HG03280 (cell line): ENCODE measurements around the gene GJB5.

Source experiments
- ATAC-seq: cut with Tn5 transposase; IDR thresholded peaks from one replicate; pipeline ENCODE4 v1.9.1; 2021; ENCODE audit warnings: mild to moderate bottlenecking, moderate library complexity; ENCODE audit not compliant: unreplicated experiment

GJB5 gene

GRCh38 chr1:34744851-34745250 is 10.0 kb upstream of the GJB5 start:
- ATAC-seq = no peak

- ATAC-seq = no peak
Measured at GRCh38 chr1:34745666-34746065, 9.2 kb upstream of the GJB5 start.

GRCh38 chr1:34746101-34746500 is 8.7 kb upstream of the GJB5 start:
- no peak for ATAC-seq

- no peak for ATAC-seq
Measured at GRCh38 chr1:34746785-34747637, 7.8 kb upstream of the GJB5 start.

DNA sequence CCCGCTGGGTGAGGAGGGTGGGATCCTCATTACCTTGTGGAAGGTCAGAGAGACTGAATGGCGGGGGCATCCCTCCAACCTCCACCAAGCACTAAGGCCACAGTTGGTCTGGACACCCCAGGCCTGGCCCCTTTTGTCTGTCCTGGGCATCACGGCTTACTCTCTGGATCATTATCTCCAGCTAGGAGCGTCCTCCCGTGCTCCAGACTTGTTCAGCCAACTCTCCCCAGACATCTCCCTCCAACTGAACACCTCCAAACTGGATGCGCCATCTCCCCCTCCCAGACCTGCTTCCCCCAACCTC is 7.3 kb upstream of the GJB5 start:
- ATAC-seq = no peak

GRCh38 chr1:34749992-34750391 is 4.9 kb upstream of the GJB5 start:
- no peak for ATAC-seq

- no peak for ATAC-seq
Measured at GRCh38 chr1:34750610-34751009, 4.2 kb upstream of the GJB5 start.

DNA sequence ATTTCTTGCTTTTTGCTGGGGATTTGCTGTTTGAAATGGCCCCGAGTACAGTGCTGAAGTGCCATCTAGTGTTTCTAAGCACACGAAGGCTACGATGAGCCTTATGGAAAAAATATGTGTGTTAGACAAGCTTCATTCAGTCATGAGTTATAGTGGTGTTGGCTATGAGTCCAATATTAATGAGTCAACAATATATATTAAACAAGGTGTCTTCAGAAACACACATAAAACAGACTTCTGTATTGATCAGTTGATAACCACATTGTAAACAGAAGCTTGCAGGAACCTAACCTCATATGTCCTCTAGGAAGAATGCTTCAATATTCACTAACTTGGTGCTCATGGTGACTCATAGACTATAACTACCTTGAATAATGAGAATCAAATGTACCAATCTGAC is 1.7 kb upstream of the GJB5 start:
- no peak for ATAC-seq

DNA sequence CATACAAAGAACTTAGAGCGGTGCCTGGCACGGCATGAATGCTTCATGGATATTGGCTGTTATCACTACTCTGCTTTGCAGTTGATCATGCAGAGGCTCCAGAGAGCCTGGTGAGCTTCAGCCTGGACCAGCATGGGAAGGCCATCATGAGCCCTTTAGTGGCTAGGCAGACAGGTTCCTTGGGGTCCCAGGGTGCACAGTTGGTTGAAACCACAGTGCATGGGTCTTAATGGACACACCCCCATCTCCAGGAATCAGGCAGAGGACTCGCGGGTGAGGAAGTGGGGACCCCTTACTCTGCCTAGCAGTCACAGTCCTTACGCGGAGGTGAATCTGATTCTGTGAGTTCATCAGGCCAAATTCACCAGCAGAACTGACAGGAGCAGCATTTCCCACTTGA is 1.1 kb downstream of the GJB5 start:
- ATAC-seq = no peak

DNA sequence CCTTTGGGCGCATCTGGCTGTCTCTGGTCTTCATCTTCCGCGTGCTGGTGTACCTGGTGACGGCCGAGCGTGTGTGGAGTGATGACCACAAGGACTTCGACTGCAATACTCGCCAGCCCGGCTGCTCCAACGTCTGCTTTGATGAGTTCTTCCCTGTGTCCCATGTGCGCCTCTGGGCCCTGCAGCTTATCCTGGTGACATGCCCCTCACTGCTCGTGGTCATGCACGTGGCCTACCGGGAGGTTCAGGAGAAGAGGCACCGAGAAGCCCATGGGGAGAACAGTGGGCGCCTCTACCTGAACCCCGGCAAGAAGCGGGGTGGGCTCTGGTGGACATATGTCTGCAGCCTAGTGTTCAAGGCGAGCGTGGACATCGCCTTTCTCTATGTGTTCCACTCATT is 2.5 kb downstream of the GJB5 start:
- no peak for ATAC-seq

DNA sequence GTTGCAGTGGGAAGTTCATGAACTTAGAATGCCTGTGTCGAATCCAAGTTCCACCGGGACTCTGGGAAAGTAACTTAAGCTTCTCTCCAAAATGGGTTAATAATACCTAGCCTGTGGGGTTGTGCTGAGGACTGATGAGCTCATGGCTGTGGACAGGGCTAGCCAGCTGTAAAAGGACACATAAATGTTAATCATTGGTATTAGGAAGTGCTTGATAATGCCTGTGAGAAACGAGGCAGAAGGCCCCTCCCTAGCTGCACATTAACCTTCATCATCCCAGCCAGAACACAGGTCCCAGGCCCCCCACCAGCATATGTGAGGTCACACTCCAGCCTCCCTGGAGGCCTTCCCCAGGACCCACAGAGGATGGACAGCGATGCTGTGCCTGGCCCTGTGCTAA is 3.9 kb downstream of the GJB5 start:
- no peak for ATAC-seq

DNA sequence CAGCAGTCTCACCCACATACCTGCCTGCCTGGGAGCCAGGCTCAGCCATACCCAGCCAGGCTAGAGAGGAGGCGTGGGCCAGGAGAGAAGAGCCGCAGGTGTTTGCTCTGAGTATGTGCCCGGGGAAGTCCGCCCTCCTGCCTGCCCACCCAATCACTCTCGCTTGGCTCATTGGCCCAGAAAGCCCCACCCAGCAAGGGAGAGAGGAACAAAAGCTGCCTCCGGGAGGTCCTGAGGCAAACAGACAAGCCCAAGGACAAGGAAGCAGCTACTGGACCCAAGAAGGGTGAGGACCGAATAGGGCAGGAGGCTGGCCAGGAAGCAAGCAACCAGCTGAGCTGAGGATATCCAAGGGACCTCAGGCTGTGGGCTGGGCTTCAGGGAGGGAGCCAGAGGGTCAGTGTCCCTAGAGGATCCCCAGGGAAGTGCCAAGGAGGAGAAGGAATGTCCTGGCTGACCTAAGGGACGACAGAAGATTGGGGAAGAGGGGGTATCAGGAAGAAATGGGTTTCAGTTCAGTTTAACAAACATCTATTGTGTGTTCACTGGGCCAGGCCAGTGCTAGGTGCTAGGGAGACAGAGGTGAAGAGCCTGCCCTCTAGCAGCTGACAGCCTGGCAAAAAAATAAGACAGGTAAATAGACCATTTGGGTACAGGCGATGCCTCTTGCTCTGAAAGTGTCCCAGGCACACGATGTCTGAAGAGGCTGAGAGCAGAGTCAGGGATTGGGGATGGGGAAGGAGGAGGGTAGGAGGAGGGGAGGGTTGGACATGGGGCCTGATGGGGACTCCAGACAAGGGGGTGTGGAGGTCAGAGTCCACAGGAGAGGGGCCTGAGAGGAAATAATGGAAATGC is 4.9 kb downstream of the GJB5 start, which contains the start of gene GJB4:
Gene GJB4, plus strand, starts transcription at position 238 of the 855 bp plus-strand sequence. CDS start 1,515 bp downstream, outside the sequence.
- ATAC-seq = no peak

DNA sequence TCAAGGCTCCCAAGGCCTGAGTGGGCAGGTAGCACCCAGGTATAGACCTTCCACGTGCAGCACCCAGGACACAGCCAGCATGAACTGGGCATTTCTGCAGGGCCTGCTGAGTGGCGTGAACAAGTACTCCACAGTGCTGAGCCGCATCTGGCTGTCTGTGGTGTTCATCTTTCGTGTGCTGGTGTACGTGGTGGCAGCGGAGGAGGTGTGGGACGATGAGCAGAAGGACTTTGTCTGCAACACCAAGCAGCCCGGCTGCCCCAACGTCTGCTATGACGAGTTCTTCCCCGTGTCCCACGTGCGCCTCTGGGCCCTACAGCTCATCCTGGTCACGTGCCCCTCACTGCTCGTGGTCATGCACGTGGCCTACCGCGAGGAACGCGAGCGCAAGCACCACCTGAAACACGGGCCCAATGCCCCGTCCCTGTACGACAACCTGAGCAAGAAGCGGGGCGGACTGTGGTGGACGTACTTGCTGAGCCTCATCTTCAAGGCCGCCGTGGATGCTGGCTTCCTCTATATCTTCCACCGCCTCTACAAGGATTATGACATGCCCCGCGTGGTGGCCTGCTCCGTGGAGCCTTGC is 6.4 kb downstream of the GJB5 start:
- ATAC-seq = no peak

DNA sequence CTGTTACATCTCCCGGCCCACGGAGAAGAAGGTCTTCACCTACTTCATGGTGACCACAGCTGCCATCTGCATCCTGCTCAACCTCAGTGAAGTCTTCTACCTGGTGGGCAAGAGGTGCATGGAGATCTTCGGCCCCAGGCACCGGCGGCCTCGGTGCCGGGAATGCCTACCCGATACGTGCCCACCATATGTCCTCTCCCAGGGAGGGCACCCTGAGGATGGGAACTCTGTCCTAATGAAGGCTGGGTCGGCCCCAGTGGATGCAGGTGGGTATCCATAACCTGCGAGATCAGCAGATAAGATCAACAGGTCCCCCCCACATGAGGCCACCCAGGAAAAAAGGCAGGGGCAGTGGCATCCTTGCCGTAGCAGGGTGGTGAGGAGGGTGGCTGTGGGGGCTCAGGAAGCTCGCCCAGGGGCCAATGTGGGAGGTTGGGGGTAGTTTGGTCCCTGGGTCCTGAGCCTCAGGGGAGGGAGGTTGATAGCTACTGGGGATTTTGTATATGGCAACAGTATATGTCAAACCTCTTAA is 7.0 kb downstream of the GJB5 start:
- ATAC-seq = no peak

GRCh38 chr1:34762474-34763141 is 7.8 kb downstream of the GJB5 start:
- no peak for ATAC-seq

DNA sequence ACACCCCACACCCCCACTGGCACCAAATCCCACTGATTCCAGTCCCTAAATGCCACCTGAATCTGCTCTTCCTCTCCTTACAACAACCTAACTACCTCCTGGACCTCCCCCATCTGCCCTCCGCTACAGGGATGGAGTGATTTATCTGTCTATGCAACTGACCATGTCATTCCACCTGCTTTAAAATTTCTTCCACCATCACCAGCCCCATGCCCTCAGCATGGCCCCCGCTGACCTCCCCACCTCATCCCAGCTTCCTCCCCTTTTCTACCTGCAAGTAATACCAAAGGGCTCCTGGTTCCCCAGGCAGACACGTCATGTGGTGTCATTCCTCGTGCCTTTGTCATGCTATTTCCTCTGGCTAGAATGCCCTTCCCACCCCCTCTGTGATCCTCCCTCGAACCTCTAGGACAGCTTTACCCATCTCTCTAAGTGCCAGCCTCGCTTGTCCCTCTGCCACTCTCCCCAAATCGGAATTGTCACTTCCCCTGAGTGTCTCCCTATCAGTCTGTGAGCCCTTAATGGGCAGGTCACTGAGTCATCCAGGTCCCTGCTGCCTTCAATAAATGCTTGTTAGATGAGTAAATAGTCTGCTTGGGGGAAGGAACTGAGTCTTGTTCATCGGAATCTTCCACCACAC is 8.4 kb downstream of the GJB5 start:
- ATAC-seq = no peak

GRCh38 chr1:34768856-34769255 is 14.0 kb downstream of the GJB5 start:
- ATAC-seq = no peak

- ATAC-seq = no peak
Measured at GRCh38 chr1:34770891-34771504, 16.2 kb downstream of the GJB5 start.

DNA sequence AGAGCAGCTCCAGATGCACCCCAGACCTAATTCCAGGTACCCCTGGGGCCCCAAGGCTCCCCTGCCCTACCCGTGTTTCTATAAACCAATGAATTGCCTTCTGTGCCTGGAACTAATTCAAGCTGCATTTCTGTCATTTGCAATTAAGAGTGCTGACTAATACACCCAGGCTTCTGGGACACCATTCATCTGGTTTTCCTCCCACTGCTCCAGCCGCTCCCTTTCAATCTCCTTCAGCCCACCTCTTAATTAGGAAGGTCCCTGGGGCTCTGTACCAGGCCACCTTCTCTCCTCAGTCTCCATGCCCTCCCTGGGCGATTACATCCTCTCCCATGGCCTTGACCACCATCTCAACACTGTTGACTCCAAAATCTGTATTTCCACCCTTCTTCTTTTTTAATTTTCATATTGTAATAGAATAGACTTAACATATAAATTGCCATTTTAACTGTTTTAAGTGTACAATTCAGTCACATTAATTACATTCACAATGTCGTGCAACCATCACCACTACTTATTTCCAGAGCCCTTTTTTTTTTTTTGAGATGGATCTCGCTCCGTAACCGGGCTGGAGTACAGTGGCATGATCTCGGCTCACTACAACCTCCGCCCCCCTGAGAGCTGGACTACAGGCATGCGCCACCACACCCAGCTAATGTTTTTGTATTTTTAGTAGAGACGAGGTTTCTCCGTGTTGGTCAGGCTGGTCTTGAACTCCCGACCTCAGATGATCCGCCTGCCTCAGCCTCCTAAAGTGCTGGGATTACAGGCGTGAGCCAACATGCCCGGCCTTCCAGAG is 16.9 kb downstream of the GJB5 start:
- no peak for ATAC-seq
